Activated CD8-positive, alpha-beta T cell treated with anti-CD3 and anti-CD28 coated beads for 36 hours (primary cell): ENCODE data around the gene CORO1C. TPM values are rescaled to one million over a fixed set of nuclear protein-coding genes. Genes with fewer than 3 reads are reported as not detected.

Experiments
- ATAC-seq: fragments of 200-7000 bp; cut with Tn5 transposase; one replicate; pipeline ENCODE4 v1.10.0; 2021; ENCODE audit warnings: mild to moderate bottlenecking, moderate library complexity
- CTCF ChIA-PET: fragments of 350-600 bp; sonication (Branson Sonifier 250); formaldehyde crosslinking; loops from one replicate; lab custom pipeline; 2021; ENCODE audit warnings: antibody characterized with exemption; lab: Charles Lee
- POLR2A ChIA-PET: fragments of 350-600 bp; sonication (Branson Sonifier 250); formaldehyde crosslinking; loops from one replicate; lab custom pipeline; 2021; ENCODE audit warnings: antibody characterized with exemption; lab: Charles Lee
- DNase-seq: peaks from one replicate; pipeline ENCODE4 v3.0.0-alpha.2; 2020
- H3K27ac Mint-ChIP-seq: one replicate; pipeline ENCODE4 v1.8.0; 2021; ENCODE audit warnings: mild to moderate bottlenecking, mixed read lengths
- H3K27me3 Mint-ChIP-seq: one replicate; pipeline ENCODE4 v1.8.0; 2021; ENCODE audit warnings: mixed read lengths
- H3K36me3 Mint-ChIP-seq: one replicate; pipeline ENCODE4 v1.8.0; 2021; ENCODE audit warnings: low read depth, mixed read lengths
- H3K4me1 Mint-ChIP-seq: one replicate; pipeline ENCODE4 v1.8.0; 2021; ENCODE audit warnings: low read depth, mixed read lengths
- H3K4me3 Mint-ChIP-seq: one replicate; pipeline ENCODE4 v1.8.0; 2021; ENCODE audit warnings: mild to moderate bottlenecking, moderate library complexity, mixed read lengths
- H3K9me3 Mint-ChIP-seq: one replicate; pipeline ENCODE4 v1.8.0; 2021; ENCODE audit warnings: mixed read lengths
- CTCF ChIP-seq: fragments of 200-600 bp; IDR thresholded peaks from one replicate; pipeline ENCODE4 v1.8.0; 2022; ENCODE audit warnings: antibody characterized with exemption, mild to moderate bottlenecking
- intact Hi-C: fragments of 100-400 bp; cut with micrococcal nuclease; formaldehyde crosslinking; loops from one replicate; pipeline ENCODE4 v1.10.0; 2022
- total RNA-seq, 2 experiments: library from RNA; stranded (reverse); gene quantifications; one replicate each; pipeline ENCODE4 v1.2.3, GENCODE V29; 2021

The CORO1C gene
- total RNA-seq, 2 experiments from 2014 or later = 90.1 to 98.9 TPM

GRCh38 chr12:108670066-108670631 is 61.2 kb downstream of the CORO1C start:
- no peak for ATAC-seq
- Mint-ChIP-seq H3K36me3 (peaks cover 5% of the 10 kb centered on the region), H3K4me1 (peaks cover 3% of the 10 kb centered on the region), H3K27me3 (no peaks in the 10 kb centered on the region), H3K4me3 (no peak overlapping the region), H3K9me3 (no peaks in the 10 kb centered on the region), H3K27ac (no peak overlapping the region)
- DNase-seq = no peak
- intact Hi-C loops = no loop called here
- ChIA-PET CTCF (interaction anchor here (0.6 to 10.9 kb wide), 5 partner anchors 32 to 423 kb away, joined by 3 to 347 read pairs (median 3); partner anchors contain the start of gene ALKBH2), POLR2A (no interaction called here)
- TF ChIP-seq CTCF = no peak

GRCh38 chr12:108668542-108668941 is 62.8 kb downstream of the CORO1C start:
- H3K4me3 Mint-ChIP-seq = no peak overlapping the region
- H3K36me3 Mint-ChIP-seq = peaks cover 2% of the 10 kb centered on the region
- CTCF ChIA-PET = interaction anchor here (0.8 to 10.9 kb wide), 4 partner anchors 51 to 424 kb away, joined by 3 to 347 read pairs (median 3); partner anchors contain the start of gene ALKBH2
- no peak overlapping the region for H3K27ac Mint-ChIP-seq
- H3K9me3 Mint-ChIP-seq = no peaks in the 10 kb centered on the region
- DNase-seq (no peak), ATAC-seq (no peak)
- no peak for TF ChIP-seq CTCF
- H3K4me1 Mint-ChIP-seq = peaks cover 16% of the 10 kb centered on the region
- intact Hi-C loops = loop anchor here (10.0 kb wide), 1 partner anchor 66 kb away; the partner anchor contains the start of gene CORO1C
- no peaks in the 10 kb centered on the region for H3K27me3 Mint-ChIP-seq
- POLR2A ChIA-PET = interaction anchor here (1.3 kb wide), 1 partner anchor 130 kb away, joined by 3 read pairs; no protein-coding TSS in a partner anchor

GRCh38 chr12:108668063-108668462 is 63.3 kb downstream of the CORO1C start:
- Mint-ChIP-seq H3K4me1 (peaks cover 19% of the 10 kb centered on the region), H3K4me3 (no peak overlapping the region), H3K27me3 (no peaks in the 10 kb centered on the region), H3K27ac (no peak overlapping the region), H3K36me3 (peaks cover 2% of the 10 kb centered on the region), H3K9me3 (no peaks in the 10 kb centered on the region)
- ChIA-PET POLR2A (interaction anchor here (1.3 kb wide), 1 partner anchor 130 kb away, joined by 3 read pairs; no protein-coding TSS in a partner anchor), CTCF (interaction anchor here (0.8 to 10.9 kb wide), 3 partner anchors 50 to 283 kb away, joined by 3 to 347 read pairs (median 3); no protein-coding TSS in a partner anchor)
- TF ChIP-seq CTCF = no peak
- no peak for ATAC-seq
- DNase-seq = no peak
- intact Hi-C loops = loop anchor here (10.0 kb wide), 1 partner anchor 67 kb away; the partner anchor contains the start of gene CORO1C

GRCh38 chr12:108667349-108667748 is 64.0 kb downstream of the CORO1C start:
- DNase-seq = no peak
- Mint-ChIP-seq H3K9me3 (no peaks in the 10 kb centered on the region), H3K27me3 (no peaks in the 10 kb centered on the region), H3K4me1 (peaks cover 19% of the 10 kb centered on the region), H3K27ac (no peak overlapping the region), H3K4me3 (no peak overlapping the region), H3K36me3 (no peaks in the 10 kb centered on the region)
- no peak for ATAC-seq
- ChIA-PET POLR2A (no interaction called here), CTCF (interaction anchor here (1.1 to 10.9 kb wide), 4 partner anchors 49 to 136 kb away, joined by 3 to 347 read pairs (median 6); no protein-coding TSS in a partner anchor)
- TF ChIP-seq CTCF = no peak
- intact Hi-C loops = loop anchor here (10.0 kb wide), 1 partner anchor 67 kb away; the partner anchor contains the start of gene CORO1C

GRCh38 chr12:108666401-108666881 is 64.9 kb downstream of the CORO1C start:
- POLR2A ChIA-PET = no interaction called here
- intact Hi-C loops = loop anchor here (10.0 kb wide), 1 partner anchor 68 kb away; the partner anchor contains the start of gene CORO1C
- Mint-ChIP-seq H3K4me3 (no peak overlapping the region), H3K27ac (no peak overlapping the region), H3K36me3 (no peaks in the 10 kb centered on the region), H3K9me3 (no peaks in the 10 kb centered on the region), H3K27me3 (no peaks in the 10 kb centered on the region), H3K4me1 (peaks cover 19% of the 10 kb centered on the region)
- CTCF ChIA-PET = interaction anchor here (0.6 to 10.9 kb wide), 13 partner anchors 13 to 284 kb away, joined by 3 to 347 read pairs (median 5); no protein-coding TSS in a partner anchor
- no peak for TF ChIP-seq CTCF
- ATAC-seq = no peak
- DNase-seq = no peak
